Measurements from ENCODE around the gene GPR135.

GPR135 gene

DNA sequence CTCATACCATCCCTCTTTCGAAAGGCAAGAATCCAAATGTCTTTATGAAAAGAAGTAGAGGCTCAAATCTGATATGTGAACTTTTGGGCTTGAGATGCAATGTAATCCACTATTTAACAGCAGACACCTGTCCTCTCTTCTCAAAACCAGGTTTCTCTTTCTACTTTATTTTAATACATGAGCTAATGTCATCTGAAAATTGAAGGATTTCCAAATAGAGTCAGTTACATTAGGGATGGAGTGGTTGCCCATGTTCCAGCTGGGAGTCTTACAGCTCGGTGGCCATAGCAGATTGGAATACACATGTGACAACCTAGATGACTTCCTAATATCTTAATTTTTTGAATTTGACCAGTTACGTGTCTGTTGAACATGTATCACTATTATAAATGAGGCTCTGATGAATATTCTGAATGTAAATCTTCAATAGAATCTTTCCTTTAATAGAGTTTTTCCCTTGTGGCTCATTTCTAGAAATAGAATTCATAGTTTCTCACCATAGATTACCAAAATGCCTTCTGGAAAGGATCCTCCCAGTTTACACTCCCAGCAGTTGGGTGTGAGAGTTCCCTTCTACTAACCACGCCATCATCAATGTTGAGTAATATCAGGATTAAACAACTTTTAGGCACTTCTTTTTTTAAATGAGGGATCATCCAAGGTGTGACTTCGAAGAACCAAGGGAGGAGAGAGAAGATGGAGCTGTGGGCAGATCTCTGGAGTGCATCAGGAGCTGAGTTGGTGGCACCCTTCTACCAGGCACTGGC is 49.2 kb downstream of the GPR135 start:
- H3K4me3 ChIP-seq (ENCODE audit: low read depth, low read length): no peak overlapping the region
- CTCF ChIA-PET: no interaction called here
- POLR2A ChIA-PET: no interaction called here
- TF ChIP-seq CTCF (IDR thresholded peaks at IDR 0.05; ENCODE audit: insufficient read depth, low read length, missing control alignments): no peak
- no peak for DNase-seq (ENCODE audit: low read depth, low spot score)
